ENCODE results near the gene VPS13D.

VPS13D gene

DNA sequence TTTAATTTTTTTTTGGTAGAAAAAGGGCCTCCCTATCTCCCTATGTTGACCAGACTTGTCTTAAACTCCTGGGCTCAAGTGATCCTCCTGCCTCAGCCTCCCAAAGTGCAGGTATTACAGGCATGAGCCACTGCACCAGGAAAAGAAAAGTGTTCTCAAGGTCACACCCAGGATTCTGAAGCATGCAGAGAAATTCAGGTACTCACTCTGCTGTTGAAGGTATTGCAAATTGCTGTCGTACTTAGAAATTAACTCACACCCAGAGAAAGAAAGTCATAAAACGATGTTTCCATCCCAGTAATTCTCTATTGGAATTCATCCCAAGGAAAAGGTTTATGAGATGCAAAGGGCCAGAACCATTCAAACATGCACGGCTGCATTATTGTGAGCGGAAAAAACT, 314.5 kb downstream of the VPS13D start:
- DNase-seq = no peak

- no peak for DNase-seq
Measured at GRCh38 chr1:12544992-12545391, 315.2 kb downstream of the VPS13D start.

DNA sequence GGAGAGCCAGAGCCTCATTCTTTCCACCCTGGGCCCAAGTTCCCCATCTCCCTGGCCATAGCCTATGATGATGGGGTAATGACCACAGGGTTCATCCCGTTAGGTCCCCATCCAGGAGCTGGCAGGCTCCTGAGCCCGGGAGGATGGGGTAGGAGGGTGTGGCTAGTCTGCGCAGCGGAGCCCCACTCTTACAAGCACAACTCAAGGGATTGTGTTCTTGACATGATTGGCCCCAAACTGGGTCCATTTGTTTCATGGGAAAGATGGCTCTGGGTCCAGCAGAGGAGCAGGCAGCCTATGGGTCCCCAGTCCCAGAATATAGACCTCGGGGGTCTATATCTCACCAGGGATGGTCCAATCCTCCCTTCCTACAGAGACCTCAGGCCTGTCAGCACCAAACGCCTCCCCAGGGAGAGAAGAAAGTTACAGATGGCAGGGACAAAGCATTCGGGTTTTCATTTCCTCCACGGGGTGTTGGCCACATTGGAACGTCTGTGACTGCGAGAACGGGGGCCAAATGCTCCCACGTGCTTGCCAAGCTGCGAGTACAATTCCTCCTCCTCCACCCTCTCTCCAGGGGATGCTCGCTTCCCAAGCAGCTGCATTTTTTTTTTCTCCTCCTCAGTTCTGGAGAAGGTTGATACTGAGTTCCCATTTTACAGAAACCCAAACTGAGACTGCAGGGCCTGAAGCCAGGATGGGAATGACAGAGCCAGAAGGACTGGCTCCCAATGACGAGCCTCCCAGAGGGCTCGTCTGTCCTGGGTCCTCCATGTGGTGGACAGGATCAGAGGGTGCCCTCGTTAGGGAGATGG, 317.1 kb downstream of the VPS13D start:
- no peak for DNase-seq

GRCh38 chr1:12547586-12548225, 317.9 kb downstream of the VPS13D start:
- DNase-seq = no peak

- DNase-seq = no peak
Measured at GRCh38 chr1:12548279-12548972, 318.6 kb downstream of the VPS13D start.

- DNase-seq = no peak
Measured at GRCh38 chr1:12548973-12549459, 319.2 kb downstream of the VPS13D start.

DNA sequence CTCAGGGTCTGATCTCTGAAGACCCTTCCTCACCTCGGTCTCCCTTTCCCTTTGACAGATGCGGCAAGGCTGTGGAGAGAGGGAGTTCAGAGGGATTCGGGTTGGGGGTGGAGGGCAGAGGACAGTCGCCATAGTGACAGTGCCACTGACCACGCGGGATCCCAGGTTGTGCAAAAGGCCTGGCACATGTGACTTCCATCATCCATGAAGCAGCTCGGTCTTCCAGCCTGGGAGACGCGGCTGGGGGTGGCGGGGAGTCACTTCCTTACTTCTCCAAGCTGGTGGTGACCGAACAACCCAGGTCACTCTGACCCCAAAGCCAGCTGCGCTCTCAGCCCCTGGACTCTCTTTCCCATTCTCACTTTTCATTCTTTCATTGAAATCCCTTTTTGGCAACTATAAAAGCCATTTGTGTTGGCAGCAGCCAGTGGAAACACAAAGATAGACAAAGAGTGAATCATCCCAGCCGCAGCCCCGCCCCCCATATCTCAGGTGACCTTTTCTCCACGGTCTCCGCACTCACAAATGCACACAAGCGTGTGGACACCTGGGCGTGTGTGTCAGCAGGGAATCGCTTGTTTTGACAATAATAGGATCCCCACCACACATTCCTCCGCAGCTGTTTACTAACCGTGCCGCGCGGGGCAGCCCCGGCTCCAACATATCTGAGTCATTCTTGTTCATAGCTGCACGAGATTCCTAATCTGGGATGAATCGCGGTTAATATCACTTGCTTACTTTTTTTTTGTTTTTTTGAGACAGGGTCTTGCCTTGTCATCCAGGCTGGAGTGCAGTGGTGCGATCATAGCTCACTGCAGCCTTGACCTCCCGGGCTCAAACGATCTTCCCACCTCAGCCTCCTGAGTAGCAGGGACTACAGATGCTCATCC, 319.9 kb downstream of the VPS13D start:
- peak; percentile 4 for DNase-seq

DNA sequence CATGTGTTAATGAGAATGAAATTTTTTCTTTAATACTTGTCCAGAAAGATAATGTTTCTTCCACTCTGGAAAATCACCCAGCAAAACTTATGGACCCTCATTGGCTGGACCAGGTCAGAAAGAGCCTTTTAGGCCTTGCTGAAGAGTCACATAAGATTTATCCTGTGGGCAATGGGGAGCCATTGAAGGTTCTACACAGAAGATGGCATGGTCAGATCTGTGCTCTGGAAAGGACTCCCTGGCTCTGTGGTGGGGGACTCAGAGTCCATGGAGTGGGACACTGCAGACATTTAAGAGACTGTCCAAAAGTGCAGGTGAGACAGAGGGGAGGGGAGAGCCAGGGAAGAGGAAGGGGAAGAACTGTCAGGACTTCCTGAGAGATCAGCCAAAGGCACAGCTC, 321.8 kb downstream of the VPS13D start:
- no peak for DNase-seq

DNA sequence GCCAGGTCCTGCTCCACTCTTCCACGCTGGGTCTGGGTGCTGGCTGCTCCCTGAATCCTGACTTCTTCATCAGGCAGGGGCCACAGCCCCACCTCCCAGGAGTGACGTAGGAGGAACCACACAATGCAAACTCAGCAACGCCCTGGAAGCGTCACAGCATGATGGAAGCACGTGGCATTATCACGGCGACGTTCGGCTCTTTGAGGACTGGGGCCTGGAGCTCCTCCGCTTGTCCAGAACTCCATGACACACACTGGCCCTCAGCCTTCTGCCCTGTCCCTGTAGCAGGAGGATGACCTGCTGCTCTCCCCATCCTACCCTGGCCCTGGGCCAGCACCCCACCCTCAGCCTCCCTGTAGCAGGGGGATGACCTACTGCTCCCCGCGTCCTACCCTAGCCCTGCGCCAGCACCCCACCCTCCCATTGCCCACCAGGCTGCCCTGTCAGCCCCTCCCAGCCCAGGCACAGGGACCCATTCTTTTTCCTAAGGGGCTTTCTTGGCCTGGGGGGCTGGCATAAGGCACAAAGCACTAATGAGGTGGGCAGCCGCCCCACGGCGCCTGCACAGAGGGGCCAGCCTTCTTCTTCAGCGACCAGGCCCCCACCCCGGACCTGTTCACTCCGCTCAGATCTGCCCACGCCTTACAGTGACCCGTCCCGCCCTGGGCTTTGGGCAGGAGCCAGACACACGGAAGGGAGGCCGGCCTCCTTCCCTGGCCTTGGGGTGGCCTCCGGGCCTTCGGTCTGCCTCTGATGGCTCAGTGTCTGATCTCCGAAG, 322.5 kb downstream of the VPS13D start:
- no peak for DNase-seq

- no peak for DNase-seq
Measured at GRCh38 chr1:12552951-12553921, 323.4 kb downstream of the VPS13D start.

- DNase-seq = no peak
Measured at GRCh38 chr1:12553963-12554362, 324.1 kb downstream of the VPS13D start.

DNA sequence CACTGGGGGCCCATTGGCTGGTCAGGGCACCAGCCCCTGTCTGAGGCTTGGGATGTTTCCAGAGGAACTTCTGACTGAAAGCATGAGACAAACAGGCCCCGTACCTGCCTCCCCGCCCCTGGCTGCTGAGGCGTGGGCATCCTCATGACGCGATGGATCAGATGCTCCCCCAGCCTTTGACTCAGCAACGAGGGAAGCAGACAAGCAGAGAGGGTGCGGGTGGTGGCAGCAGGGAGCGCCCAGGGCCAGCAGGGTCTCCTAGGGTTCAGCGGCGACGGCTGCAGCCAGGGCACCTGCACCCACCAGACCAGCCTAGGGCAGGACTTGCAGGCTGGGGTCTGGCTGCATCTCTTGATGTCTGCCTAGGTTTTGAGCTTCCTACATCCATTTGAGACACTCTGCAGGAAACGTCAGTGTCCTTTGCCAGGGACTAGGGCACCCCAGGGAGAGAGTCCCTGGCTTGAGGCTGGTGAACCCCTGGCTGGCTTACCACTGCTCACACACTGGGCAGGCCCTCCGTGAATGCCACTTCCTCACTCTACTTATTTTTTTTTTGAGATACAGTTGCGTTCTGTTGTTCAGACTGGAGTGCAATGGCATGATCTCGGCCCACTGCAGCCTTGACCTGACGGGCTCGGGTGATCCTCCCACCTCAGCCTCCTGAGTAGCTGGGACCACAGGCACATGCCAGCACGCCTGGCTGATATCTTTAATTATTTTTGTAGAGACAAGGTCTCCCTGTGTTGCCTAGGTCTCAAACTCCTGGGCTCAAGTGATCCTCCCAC, 324.9 kb downstream of the VPS13D start:
- no peak for DNase-seq

DNA sequence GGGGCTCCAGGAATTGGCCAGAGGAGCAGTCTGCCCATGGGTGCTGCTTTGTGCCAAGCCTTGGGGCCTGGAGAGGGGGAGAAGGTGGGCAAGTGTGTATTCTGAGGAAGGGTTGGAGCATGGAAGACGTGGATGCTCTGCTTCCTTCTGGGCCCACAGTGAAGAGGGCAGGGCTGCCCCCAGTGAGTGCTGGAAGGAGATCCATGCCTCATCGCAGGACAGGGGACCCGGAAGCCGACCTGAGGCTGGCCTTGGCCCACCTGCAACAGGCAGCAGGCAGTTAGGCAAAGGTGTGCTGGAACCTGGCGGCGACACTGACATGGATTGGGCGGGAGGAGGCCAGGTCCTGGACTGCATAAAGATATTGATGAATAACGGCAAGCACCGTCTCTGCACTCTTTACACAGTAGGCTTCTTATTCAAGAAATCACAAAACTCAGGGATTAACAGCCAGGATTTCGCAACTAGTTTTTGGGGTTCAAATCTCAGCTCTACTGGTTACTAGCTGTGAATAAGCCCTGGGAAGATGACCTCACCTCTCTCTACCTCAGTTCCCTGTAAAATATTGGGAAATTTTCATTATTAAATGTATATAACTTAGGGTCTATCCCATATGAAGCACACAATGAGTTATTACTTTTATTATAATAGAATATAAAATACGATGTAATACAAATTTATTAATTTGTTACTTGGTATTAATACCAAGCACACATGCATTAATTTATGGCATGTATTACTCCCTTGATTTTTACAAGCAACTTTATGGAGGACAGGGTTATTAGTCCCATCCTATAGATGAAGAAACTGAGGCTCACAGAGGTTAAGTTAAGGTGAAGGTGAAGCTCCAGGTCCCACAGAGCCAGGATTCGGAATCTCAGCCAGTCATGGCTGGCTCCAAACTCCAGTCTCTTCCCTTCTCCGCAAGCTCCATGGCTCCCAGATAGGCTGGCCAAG, 325.9 kb downstream of the VPS13D start:
- DNase-seq = no peak

- DNase-seq = no peak
Measured at GRCh38 chr1:12556368-12556930, 326.6 kb downstream of the VPS13D start.

- no peak for DNase-seq
Measured at GRCh38 chr1:12556957-12557935, 327.4 kb downstream of the VPS13D start.

- no peak for DNase-seq
Measured at GRCh38 chr1:12561121-12561520, 331.3 kb downstream of the VPS13D start.

All from NCI-H774 (cell line).